Stimulated activated CD8-positive, alpha-beta memory T cell treated with anti-CD3 and anti-CD28 coated beads, Interleukin-7, amount 100 ng/mL, for 4 hours (primary cell): ENCODE data around the gene TUBGCP2.
A peak's percentile ranks its signal among the peaks of the same experiment; 100 is the strongest.
"Not testable (repeated sequence)": the region's sequence is repeated elsewhere in the genome, so short reads cannot be mapped to it uniquely, and the experiment has no call there.

ENCODE experiments used
- DNase-seq, 2 donors: peaks; one replicate each; pipeline ENCODE4 v3.0.0-alpha.2; 2020; ENCODE audit warnings: low read depth in 2 of 2

Gene TUBGCP2

GRCh38 chr10:133324857-133325260 is 16.2 kb upstream of the TUBGCP2 start:
- no peak for DNase-seq

- peak; percentile 30 to 50 for DNase-seq
Measured at GRCh38 chr10:133324198-133324792, 15.6 kb upstream of the TUBGCP2 start.

- DNase-seq, result not testable (repeated sequence)
Measured at GRCh38 chr10:133322064-133322709, 13.5 kb upstream of the TUBGCP2 start.

GRCh38 chr10:133320852-133321422 is 12.3 kb upstream of the TUBGCP2 start:
- DNase-seq, result not testable (repeated sequence)

- peak in 1 of 2 donors; percentile 46 for DNase-seq
Measured at GRCh38 chr10:133318494-133319127, 9.9 kb upstream of the TUBGCP2 start.

- DNase-seq, result no peak
Measured at GRCh38 chr10:133316732-133317131, 8.1 kb upstream of the TUBGCP2 start.

- DNase-seq, result no peak
Measured at GRCh38 chr10:133316266-133316665, 7.6 kb upstream of the TUBGCP2 start.

GRCh38 chr10:133315847-133316246 is 7.2 kb upstream of the TUBGCP2 start:
- DNase-seq, result no peak

- DNase-seq, result no peak
Measured at GRCh38 chr10:133314911-133315310, 6.2 kb upstream of the TUBGCP2 start.

GRCh38 chr10:133313192-133313591 is 4.5 kb upstream of the TUBGCP2 start:
- DNase-seq, result no peak

- no peak for DNase-seq
Measured at GRCh38 chr10:133312769-133313145, 4.1 kb upstream of the TUBGCP2 start.

- no peak for DNase-seq
Measured at GRCh38 chr10:133312016-133312768, 3.5 kb upstream of the TUBGCP2 start.

- no peak for DNase-seq
Measured at GRCh38 chr10:133311570-133311969, 2.9 kb upstream of the TUBGCP2 start.

GRCh38 chr10:133310789-133311188 is 2.1 kb upstream of the TUBGCP2 start:
- no peak for DNase-seq

- no peak for DNase-seq
Measured at GRCh38 chr10:133310399-133310755, 1.7 kb upstream of the TUBGCP2 start.

GRCh38 chr10:133309720-133310398 is 1.2 kb upstream of the TUBGCP2 start:
- DNase-seq, result no peak

GRCh38 chr10:133309100-133309719 is 538 bp upstream of the TUBGCP2 start:
- DNase-seq, result peak; percentile 78 to 88

- peak; percentile 79 to 80 for DNase-seq
Measured at GRCh38 chr10:133307776-133308420, 774 bp downstream of the TUBGCP2 start.

GRCh38 chr10:133306941-133307379 is 1.7 kb downstream of the TUBGCP2 start:
- no peak for DNase-seq

GRCh38 chr10:133306097-133306476 is 2.6 kb downstream of the TUBGCP2 start:
- DNase-seq, result no peak

- no peak for DNase-seq
Measured at GRCh38 chr10:133303206-133303605, 5.5 kb downstream of the TUBGCP2 start.
